ENCODE data around the gene AUTS2. TPM values are rescaled to one million over a fixed set of nuclear protein-coding genes. Genes with fewer than 3 reads are reported as not detected.

The AUTS2 gene
- total and polyA plus RNA-seq, 2 experiments from 2014 or later, result 32.0 to 91.0 TPM

- Histone ChIP-seq H3F3A (replicated peaks; ENCODE audit: low read depth) (no peaks in the 10 kb centered on the region), H3K4me2 (no peak overlapping the region), H4K20me1 (replicated peaks; ENCODE audit: insufficient read depth) (no peaks in the 10 kb centered on the region), H3K4me3 (no peak overlapping the region), H3K79me2 (replicated peaks; ENCODE audit: insufficient read depth) (no peaks in the 10 kb centered on the region), H3K27me3 (ENCODE audit: insufficient read depth) (no peaks in the 10 kb centered on the region), H2AFZ (no peak overlapping the region), H3K27ac (ENCODE audit: low read depth) (no peak overlapping the region), H3K36me3 (ENCODE audit: insufficient read depth) (no peaks in the 10 kb centered on the region), H3K4me1 (ENCODE audit: insufficient read depth) (no peaks in the 10 kb centered on the region), H3K9me2 (ENCODE audit: insufficient read depth) (0 out of 2 replicates have a peak, but pooled peaks cover 6% of the 10 kb centered on the region)
- no peaks in the 10 kb centered on the region for H3K9me3 Mint-ChIP-seq
- H3K4me3 Mint-ChIP-seq, result no peak overlapping the region
- H3K36me3 Mint-ChIP-seq (ENCODE audit: low read depth), result no peaks in the 10 kb centered on the region
- no peak for DNase-seq (ENCODE audit: low spot score)
- H3K27ac Mint-ChIP-seq, result no peak overlapping the region
- no peaks in the 10 kb centered on the region for H3K27me3 Mint-ChIP-seq (ENCODE audit: insufficient read depth, low read depth, poor library complexity)
- ATAC-seq, result no peak
- no peaks in the 10 kb centered on the region for H3K4me1 Mint-ChIP-seq
- TF ChIP-seq NANOG (IDR thresholded peaks at IDR 0.05; ENCODE audit: borderline replicate concordance) (no peak), STAT1 (IDR thresholded peaks at IDR 0.05; ENCODE audit: unreplicated experiment) (no peak), ZNF331 (CRISPR knock-in tag; IDR thresholded peaks at IDR 0.05; ENCODE audit: low read depth) (no peak), EZH2phosphoT487 (IDR thresholded peaks at IDR 0.05; ENCODE audit: unreplicated experiment) (no peak), POLR2AphosphoS5 (IDR thresholded peaks at IDR 0.05; ENCODE audit: low read depth) (no peak), REST (IDR thresholded peaks at IDR 0.05; ENCODE audit: unreplicated experiment) (no peak), EZH2 (IDR thresholded peaks at IDR 0.05; ENCODE audit: low read depth, unreplicated experiment) (no peak), JUNB (IDR thresholded peaks at IDR 0.05; ENCODE audit: unreplicated experiment) (no peak), CTCF (conservative IDR thresholded peaks at IDR 0.05; ENCODE audit: low read depth in 2 of 2) (no peak), ETS1 (IDR thresholded peaks at IDR 0.05) (no peak), ZNF114 (CRISPR knock-in tag; IDR thresholded peaks at IDR 0.05) (no peak), ZNF462 (CRISPR knock-in tag; IDR thresholded peaks at IDR 0.05) (no peak)
Measured at GRCh38 chr7:70338015-70338414, 739.7 kb downstream of the AUTS2 start.

Data from GM23338 (cell line).